Neuron (in vitro differentiated cells): ENCODE data around the gene LSM6.

ENCODE experiments used
- H2AFZ ChIP-seq: one replicate; pipeline ENCODE4 v1.6.1; 2013; ENCODE audit warnings: low read depth, mild to moderate bottlenecking, inconsistent platforms, low read length, moderate library complexity
- H3K27me3 ChIP-seq: one replicate; pipeline ENCODE4 v1.6.1; 2013; ENCODE audit warnings: low read length; ENCODE audit not compliant: insufficient read depth
- H3K36me3 ChIP-seq: one replicate; pipeline ENCODE4 v1.6.1; 2013; ENCODE audit warnings: low read length; ENCODE audit not compliant: insufficient read depth
- H3K4me1 ChIP-seq: one replicate; pipeline ENCODE4 v1.6.1; 2013; ENCODE audit warnings: low read length; ENCODE audit not compliant: insufficient read depth
- H3K4me3 ChIP-seq: 2 replicates; pipeline ENCODE4 v1.5.1; 2013; ENCODE audit warnings: mild to moderate bottlenecking, low read length, moderate library complexity
- H3K9me3 ChIP-seq: one replicate; pipeline ENCODE4 v1.6.1; 2013; ENCODE audit warnings: low read length

LSM6 gene

DNA sequence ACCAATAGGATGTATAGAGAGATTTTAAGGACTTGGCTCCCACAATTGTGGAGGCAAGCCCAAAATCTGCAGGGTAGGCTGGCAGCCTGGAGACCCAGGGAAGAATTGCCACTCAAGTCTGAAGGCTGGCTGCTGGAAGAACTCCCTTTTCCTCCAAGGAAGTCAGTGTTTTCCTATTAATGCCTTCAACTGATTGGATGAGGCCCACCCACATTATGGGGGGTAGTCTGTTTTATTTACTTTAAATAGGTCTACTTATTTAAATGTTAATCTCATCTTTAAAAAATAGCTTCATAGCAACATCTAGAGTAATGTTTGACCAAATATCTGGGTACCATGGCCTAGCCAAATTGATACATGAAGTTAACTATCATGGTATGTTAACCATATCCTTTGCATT lies 18.7 kb downstream of the LSM6 start:
- H3K9me3 ChIP-seq = no peaks in the 10 kb centered on the region
- no peak overlapping the region for H3K4me3 ChIP-seq
- H3K36me3 ChIP-seq = peaks cover 28% of the 10 kb centered on the region
- no peaks in the 10 kb centered on the region for H3K4me1 ChIP-seq
- H2AFZ ChIP-seq = no peak overlapping the region
- H3K27me3 ChIP-seq = no peaks in the 10 kb centered on the region

DNA sequence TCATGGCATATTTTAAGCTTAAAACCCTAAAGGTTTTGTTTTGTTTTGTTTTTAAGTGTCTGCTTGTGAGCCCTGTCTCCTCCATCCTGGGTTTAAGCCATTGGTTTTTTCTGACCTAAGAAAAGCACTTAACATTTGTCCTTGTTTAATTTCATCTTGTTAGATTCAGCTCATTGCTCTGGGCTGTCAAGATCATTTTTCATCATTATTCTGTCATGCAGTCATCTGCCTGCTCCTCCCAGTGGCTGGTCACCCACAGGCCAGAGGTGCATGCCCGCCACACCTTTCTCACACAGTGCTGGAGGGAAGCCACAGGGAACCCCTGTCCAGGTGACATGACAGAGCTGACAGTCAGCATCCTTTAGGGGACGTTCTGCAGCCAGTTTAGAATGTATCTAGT lies 27.1 kb downstream of the LSM6 start:
- Histone ChIP-seq H2AFZ (no peak overlapping the region), H3K27me3 (no peaks in the 10 kb centered on the region), H3K36me3 (no peaks in the 10 kb centered on the region), H3K4me1 (no peaks in the 10 kb centered on the region), H3K9me3 (no peaks in the 10 kb centered on the region), H3K4me3 (no peak overlapping the region)

- H3K4me1 ChIP-seq = no peaks in the 10 kb centered on the region
- no peaks in the 10 kb centered on the region for H3K9me3 ChIP-seq
- H3K27me3 ChIP-seq = no peaks in the 10 kb centered on the region
- no peaks in the 10 kb centered on the region for H3K36me3 ChIP-seq
- H2AFZ ChIP-seq = no peak overlapping the region
- no peak overlapping the region for H3K4me3 ChIP-seq
Measured at GRCh38 chr4:146207410-146207809, 31.9 kb downstream of the LSM6 start.

DNA sequence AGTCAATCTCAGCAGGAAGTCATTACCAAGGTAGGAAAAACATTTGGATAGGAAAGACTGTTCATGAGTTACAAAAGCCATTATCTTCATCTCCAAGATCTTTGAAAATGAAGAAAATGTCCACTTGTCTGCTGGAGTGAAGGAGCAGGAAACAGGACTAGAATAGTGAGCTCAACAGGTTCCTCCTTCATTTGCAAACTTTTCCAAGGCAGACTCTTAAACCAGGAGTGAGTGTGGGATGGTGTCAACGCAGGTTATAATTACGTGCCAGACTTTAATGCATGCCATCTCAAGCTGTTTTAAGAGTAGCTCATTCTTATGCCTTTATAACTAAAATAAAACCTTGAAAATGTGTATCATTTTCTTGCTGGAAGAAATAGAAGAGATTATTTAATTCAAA lies 35.4 kb downstream of the LSM6 start:
- H3K4me1 ChIP-seq = no peaks in the 10 kb centered on the region
- H3K4me3 ChIP-seq = no peak overlapping the region
- no peak overlapping the region for H2AFZ ChIP-seq
- H3K27me3 ChIP-seq = no peaks in the 10 kb centered on the region
- H3K9me3 ChIP-seq = no peaks in the 10 kb centered on the region
- no peaks in the 10 kb centered on the region for H3K36me3 ChIP-seq

DNA sequence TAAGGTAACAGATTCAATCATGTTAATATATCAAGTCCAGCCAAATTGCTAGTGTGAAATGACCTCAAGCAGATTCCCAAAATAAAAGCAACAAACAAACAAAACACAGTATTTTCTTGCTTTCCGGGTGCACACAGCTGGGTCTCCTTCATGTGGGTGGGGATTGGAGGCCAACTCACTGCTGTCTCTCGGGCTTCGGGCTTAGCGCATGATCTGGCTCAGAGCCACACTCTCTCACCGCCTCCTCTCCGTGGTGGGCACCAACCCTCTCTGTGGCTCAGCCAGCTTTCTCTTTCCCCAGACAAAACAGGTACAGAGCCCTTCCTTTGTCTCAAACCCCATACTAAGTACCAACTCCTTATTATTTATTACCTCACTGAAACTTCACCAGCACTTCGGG lies 35.9 kb downstream of the LSM6 start:
- Histone ChIP-seq H2AFZ (no peak overlapping the region), H3K4me1 (no peaks in the 10 kb centered on the region), H3K27me3 (no peaks in the 10 kb centered on the region), H3K36me3 (no peaks in the 10 kb centered on the region), H3K4me3 (no peak overlapping the region), H3K9me3 (no peaks in the 10 kb centered on the region)

GRCh38 chr4:146212781-146213180 lies 37.3 kb downstream of the LSM6 start:
- Histone ChIP-seq H3K27me3 (no peaks in the 10 kb centered on the region), H3K4me1 (no peaks in the 10 kb centered on the region), H3K9me3 (no peaks in the 10 kb centered on the region), H3K36me3 (no peaks in the 10 kb centered on the region), H2AFZ (no peak overlapping the region), H3K4me3 (no peak overlapping the region)

DNA sequence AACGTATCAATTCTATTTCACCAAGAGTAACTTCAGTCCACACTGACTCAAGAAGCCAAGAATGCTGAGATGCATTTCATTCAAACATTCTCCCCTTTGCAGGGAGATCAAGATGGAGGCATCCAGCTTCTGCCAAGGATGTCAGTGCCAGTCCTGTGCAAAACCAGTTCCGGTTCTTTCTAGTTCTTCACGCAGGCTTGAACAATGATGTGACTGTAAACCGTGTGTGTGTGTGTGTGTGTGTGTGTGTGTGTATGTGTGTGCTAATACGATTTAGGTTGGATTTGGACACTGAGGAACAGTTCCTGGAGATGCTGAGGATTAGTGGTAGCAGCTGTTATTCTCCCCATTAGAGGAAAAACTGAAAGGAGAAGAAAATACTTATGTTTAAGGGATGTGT lies 38.7 kb downstream of the LSM6 start, which contains the start of gene REELD1:
Gene REELD1, plus strand, starts transcription at position 301 of the 400 bp plus-strand sequence. CDS start 2,415 bp downstream, outside the sequence.
- H3K4me1 ChIP-seq = no peaks in the 10 kb centered on the region
- no peaks in the 10 kb centered on the region for H3K27me3 ChIP-seq
- H3K9me3 ChIP-seq = no peaks in the 10 kb centered on the region
- H3K36me3 ChIP-seq = no peaks in the 10 kb centered on the region
- no peak within 1 kb of the TSS for H3K4me3 ChIP-seq
- H2AFZ ChIP-seq = no peak within 1 kb of the TSS

- Histone ChIP-seq H3K4me1 (no peaks in the 10 kb centered on the region), H2AFZ (no peak overlapping the region), H3K27me3 (no peaks in the 10 kb centered on the region), H3K9me3 (no peaks in the 10 kb centered on the region), H3K4me3 (no peak overlapping the region), H3K36me3 (no peaks in the 10 kb centered on the region)
Measured at GRCh38 chr4:146222313-146222712, 46.8 kb downstream of the LSM6 start.

DNA sequence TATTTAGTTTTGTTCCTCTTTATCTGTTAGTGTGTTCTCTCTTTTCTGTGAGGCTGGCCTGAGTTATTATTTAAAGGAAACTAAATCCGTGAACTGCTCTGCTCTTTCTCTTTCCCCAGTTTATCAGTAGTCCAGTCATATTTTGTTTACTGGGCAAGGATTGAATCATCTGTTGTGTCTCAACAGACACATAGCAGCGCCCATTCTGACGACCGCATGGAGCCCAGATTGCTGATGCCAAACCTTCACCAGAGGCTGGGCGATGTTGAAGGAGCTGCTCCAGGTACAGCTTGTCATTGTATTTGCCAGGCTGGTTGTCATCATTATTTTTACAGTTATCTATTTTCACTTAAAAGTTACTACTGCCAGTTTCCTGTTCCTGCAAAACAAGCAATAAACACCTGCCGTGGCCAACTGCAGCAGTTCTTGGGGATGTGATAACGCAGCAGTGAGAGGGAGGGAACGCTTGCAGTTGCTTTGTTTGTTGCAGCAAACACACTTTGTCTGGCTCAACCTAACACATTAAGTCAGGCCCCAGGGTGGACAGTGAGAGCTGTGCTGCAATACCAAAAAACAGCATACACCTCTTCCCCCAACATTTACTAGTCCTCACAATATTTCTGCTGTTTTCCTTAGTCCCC lies 48.9 kb downstream of the LSM6 start:
- Histone ChIP-seq H2AFZ (no peak overlapping the region), H3K4me1 (no peaks in the 10 kb centered on the region), H3K36me3 (no peaks in the 10 kb centered on the region), H3K27me3 (peaks cover 3% of the 10 kb centered on the region), H3K4me3 (no peak overlapping the region), H3K9me3 (no peaks in the 10 kb centered on the region)

- Histone ChIP-seq H3K27me3 (peaks cover 3% of the 10 kb centered on the region), H3K36me3 (no peaks in the 10 kb centered on the region), H3K9me3 (no peaks in the 10 kb centered on the region), H3K4me3 (no peak overlapping the region), H3K4me1 (no peaks in the 10 kb centered on the region), H2AFZ (no peak overlapping the region)
Measured at GRCh38 chr4:146229406-146229805, 53.9 kb downstream of the LSM6 start.

GRCh38 chr4:146232131-146232722 lies 56.7 kb downstream of the LSM6 start:
- Histone ChIP-seq H3K27me3 (peaks cover 3% of the 10 kb centered on the region), H2AFZ (no peak overlapping the region), H3K4me1 (peaks cover 3% of the 10 kb centered on the region), H3K36me3 (no peaks in the 10 kb centered on the region), H3K9me3 (no peaks in the 10 kb centered on the region), H3K4me3 (no peak overlapping the region)

- H3K27me3 ChIP-seq = no peaks in the 10 kb centered on the region
- peaks cover 16% of the 10 kb centered on the region for H3K4me1 ChIP-seq
- no peak overlapping the region for H3K4me3 ChIP-seq
- no peaks in the 10 kb centered on the region for H3K36me3 ChIP-seq
- no peaks in the 10 kb centered on the region for H3K9me3 ChIP-seq
- no peak overlapping the region for H2AFZ ChIP-seq
Measured at GRCh38 chr4:146235654-146236177, 60.2 kb downstream of the LSM6 start.

DNA sequence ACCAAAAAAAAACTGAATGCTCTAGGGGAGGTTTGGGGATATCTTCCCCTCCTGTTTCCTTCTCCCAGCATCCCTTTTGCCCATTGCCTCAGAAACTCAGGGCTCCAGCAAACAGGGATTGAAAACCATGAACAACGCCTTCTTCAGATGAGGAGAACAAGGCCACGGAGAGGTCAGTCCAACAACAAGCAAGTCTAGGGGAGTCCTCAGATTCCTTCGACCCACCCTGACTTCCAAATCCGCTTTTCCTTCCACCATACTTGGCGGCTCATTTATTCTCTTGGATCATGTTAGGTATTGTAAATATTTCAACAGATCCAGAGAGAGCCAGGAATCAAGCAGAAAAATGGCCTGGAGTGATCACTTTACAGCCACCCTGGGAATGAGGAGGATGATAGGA lies 60.7 kb downstream of the LSM6 start:
- Histone ChIP-seq H3K9me3 (no peaks in the 10 kb centered on the region), H3K4me1 (peaks cover 17% of the 10 kb centered on the region), H3K4me3 (no peak overlapping the region), H2AFZ (no peak overlapping the region), H3K27me3 (no peaks in the 10 kb centered on the region), H3K36me3 (no peaks in the 10 kb centered on the region)

- Histone ChIP-seq H3K4me1 (peaks cover 24% of the 10 kb centered on the region), H3K27me3 (no peaks in the 10 kb centered on the region), H3K9me3 (no peaks in the 10 kb centered on the region), H3K36me3 (no peaks in the 10 kb centered on the region), H2AFZ (no peak overlapping the region), H3K4me3 (no peak overlapping the region)
Measured at GRCh38 chr4:146237092-146237491, 61.6 kb downstream of the LSM6 start.
